SK-N-SH (cell line): ENCODE data around the gene OAS2.

Experiments
- CHD2 ChIP-seq: fragments of 150-350 bp; IDR thresholded peaks from 2 replicates; pipeline ENCODE4 v1.6.1; 2018; ENCODE audit warnings: low read length; ENCODE audit not compliant: partially characterized antibody
- EP300 ChIP-seq, 2 experiments: IDR thresholded peaks; 2 replicates each; pipeline versions ENCODE4 v1.4.0 to v1.6.1; 2012; ENCODE audit warnings: borderline replicate concordance in 1 of 2, low read depth in 1 of 2, low read length in 1 of 2
- FOXM1 ChIP-seq: IDR thresholded peaks from 2 replicates; pipeline ENCODE4 v1.4.0; 2012; ENCODE audit warnings: low read depth, mild to moderate bottlenecking
- MEF2A ChIP-seq: IDR thresholded peaks from 2 replicates; pipeline ENCODE4 v1.4.0; 2012; ENCODE audit warnings: low read depth, borderline replicate concordance
- MXI1 ChIP-seq: IDR thresholded peaks from 2 replicates; pipeline ENCODE4 v1.6.1; 2012; ENCODE audit warnings: mild to moderate bottlenecking, low read depth, low read length, improper control_type of control experiment
- POLR2AphosphoS5 ChIP-seq: IDR thresholded peaks from 2 replicates; pipeline ENCODE4 v1.6.1; 2012; ENCODE audit warnings: low read depth, low read length
- RCOR1 ChIP-seq: fragments of 150-350 bp; IDR thresholded peaks from 2 replicates; pipeline ENCODE4 v1.6.1; 2017; ENCODE audit warnings: antibody characterized with exemption, low read length
- RFX5 ChIP-seq: IDR thresholded peaks from 2 replicates; pipeline ENCODE4 v1.6.1; 2012; ENCODE audit warnings: mild to moderate bottlenecking, improper control_type of control experiment, low read length
- RXRA ChIP-seq: IDR thresholded peaks from 2 replicates; pipeline ENCODE4 v1.4.0; 2012; ENCODE audit warnings: low read depth, mild to moderate bottlenecking, borderline replicate concordance
- SIN3A ChIP-seq: IDR thresholded peaks from 2 replicates; pipeline ENCODE4 v1.6.1; 2012; ENCODE audit warnings: low read depth, mild to moderate bottlenecking, low read length, moderate library complexity, borderline replicate concordance
- TF ChIP-seq, protein P1 (sequence below): fragments of 200-600 bp; sonication (generic); IDR thresholded peaks from 2 replicates; pipeline ENCODE4 v1.6.1; 2017; ENCODE audit warnings: antibody characterized with exemption, mild to moderate bottlenecking, moderate library complexity
- TF ChIP-seq, protein P2 (sequence below): IDR thresholded peaks from 2 replicates; pipeline ENCODE4 v1.4.0; 2012; ENCODE audit warnings: low read depth, borderline replicate concordance
- TF ChIP-seq, protein P3 (sequence below): IDR thresholded peaks from 2 replicates; pipeline ENCODE4; 2012
- TF ChIP-seq, protein P4 (sequence below): fragments of 150-350 bp; IDR thresholded peaks from 2 replicates; pipeline ENCODE4 v1.6.1; 2017; ENCODE audit warnings: antibody characterized with exemption, low read length, low read depth, borderline replicate concordance

DNA sequence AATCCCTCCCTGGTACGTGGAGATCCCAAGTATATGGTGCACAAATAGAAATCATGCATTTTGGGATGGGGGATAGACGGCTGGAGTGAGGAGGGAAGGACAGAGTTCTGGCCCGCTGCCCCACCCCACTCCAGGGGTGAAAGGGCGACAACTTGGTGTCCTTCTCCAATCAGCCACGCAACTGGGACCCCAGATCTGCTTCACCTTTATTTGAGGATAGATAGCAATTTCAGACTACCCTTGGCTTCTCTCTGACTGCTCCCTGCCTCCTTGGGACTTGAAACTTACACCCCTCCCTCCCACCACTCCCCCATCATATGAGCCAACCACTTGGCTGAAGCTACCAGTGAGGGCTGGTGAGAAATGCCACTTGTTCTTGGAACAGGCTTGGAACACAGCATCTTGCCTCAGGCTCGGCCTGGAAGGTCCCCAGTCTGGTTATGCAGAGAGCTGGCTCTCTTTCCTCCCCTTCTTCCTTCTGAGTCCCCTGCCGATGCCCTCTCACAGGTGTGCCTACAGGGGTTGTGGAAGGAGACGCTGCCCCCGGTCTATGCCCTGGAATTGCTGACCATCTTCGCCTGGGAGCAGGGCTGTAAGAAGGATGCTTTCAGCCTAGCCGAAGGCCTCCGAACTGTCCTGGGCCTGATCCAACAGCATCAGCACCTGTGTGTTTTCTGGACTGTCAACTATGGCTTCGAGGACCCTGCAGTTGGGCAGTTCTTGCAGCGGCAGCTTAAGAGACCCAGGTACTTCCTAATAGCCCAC, 31.9 kb upstream of the OAS2 start:
- TF ChIP-seq, protein P1, sequence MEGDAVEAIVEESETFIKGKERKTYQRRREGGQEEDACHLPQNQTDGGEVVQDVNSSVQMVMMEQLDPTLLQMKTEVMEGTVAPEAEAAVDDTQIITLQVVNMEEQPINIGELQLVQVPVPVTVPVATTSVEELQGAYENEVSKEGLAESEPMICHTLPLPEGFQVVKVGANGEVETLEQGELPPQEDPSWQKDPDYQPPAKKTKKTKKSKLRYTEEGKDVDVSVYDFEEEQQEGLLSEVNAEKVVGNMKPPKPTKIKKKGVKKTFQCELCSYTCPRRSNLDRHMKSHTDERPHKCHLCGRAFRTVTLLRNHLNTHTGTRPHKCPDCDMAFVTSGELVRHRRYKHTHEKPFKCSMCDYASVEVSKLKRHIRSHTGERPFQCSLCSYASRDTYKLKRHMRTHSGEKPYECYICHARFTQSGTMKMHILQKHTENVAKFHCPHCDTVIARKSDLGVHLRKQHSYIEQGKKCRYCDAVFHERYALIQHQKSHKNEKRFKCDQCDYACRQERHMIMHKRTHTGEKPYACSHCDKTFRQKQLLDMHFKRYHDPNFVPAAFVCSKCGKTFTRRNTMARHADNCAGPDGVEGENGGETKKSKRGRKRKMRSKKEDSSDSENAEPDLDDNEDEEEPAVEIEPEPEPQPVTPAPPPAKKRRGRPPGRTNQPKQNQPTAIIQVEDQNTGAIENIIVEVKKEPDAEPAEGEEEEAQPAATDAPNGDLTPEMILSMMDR = no peak
- TF ChIP-seq, protein P2, sequence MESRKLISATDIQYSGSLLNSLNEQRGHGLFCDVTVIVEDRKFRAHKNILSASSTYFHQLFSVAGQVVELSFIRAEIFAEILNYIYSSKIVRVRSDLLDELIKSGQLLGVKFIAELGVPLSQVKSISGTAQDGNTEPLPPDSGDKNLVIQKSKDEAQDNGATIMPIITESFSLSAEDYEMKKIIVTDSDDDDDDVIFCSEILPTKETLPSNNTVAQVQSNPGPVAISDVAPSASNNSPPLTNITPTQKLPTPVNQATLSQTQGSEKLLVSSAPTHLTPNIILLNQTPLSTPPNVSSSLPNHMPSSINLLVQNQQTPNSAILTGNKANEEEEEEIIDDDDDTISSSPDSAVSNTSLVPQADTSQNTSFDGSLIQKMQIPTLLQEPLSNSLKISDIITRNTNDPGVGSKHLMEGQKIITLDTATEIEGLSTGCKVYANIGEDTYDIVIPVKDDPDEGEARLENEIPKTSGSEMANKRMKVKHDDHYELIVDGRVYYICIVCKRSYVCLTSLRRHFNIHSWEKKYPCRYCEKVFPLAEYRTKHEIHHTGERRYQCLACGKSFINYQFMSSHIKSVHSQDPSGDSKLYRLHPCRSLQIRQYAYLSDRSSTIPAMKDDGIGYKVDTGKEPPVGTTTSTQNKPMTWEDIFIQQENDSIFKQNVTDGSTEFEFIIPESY = no peak
- TF ChIP-seq, protein P3, sequence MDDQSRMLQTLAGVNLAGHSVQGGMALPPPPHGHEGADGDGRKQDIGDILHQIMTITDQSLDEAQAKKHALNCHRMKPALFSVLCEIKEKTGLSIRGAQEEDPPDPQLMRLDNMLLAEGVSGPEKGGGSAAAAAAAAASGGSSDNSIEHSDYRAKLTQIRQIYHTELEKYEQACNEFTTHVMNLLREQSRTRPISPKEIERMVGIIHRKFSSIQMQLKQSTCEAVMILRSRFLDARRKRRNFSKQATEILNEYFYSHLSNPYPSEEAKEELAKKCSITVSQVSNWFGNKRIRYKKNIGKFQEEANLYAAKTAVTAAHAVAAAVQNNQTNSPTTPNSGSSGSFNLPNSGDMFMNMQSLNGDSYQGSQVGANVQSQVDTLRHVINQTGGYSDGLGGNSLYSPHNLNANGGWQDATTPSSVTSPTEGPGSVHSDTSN = no peak
- TF ChIP-seq SIN3A (no peak), RXRA (no peak), FOXM1 (no peak), POLR2AphosphoS5 (no peak), EP300 (IDR thresholded peaks at IDR 0.05; ENCODE audit: borderline replicate concordance in 1 of 2, low read depth in 1 of 2, low read length in 1 of 2) (no peak), MXI1 (no peak), MEF2A (no peak), RFX5 (no peak), RCOR1 (no peak), CHD2 (no peak)
- TF ChIP-seq, protein P4, sequence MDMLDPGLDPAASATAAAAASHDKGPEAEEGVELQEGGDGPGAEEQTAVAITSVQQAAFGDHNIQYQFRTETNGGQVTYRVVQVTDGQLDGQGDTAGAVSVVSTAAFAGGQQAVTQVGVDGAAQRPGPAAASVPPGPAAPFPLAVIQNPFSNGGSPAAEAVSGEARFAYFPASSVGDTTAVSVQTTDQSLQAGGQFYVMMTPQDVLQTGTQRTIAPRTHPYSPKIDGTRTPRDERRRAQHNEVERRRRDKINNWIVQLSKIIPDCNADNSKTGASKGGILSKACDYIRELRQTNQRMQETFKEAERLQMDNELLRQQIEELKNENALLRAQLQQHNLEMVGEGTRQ = no peak
